Measurements from ENCODE around the gene CIAO3.

GRCh38 chr16:740764-741505, at the start of gene CIAO3:
- peak in 1 of 2 donors; percentile 56 for TF ChIP-seq POLR2A (IDR thresholded peaks at IDR 0.05)
- TF ChIP-seq CTCF (IDR thresholded peaks at IDR 0.05): peak; percentile 94 to 99 (median 98)
- peak; percentile 88 to 100 for TF ChIP-seq EP300 (IDR thresholded peaks at IDR 0.05)
